Suprapubic skin (tissue), 4 donors: Measurements from ENCODE around the gene CCDC106.

Source experiments
- EP300 ChIP-seq: sonication (generic); formaldehyde crosslinking; IDR thresholded peaks from one replicate; pipeline ENCODE4 v1.6.1; 2017; ENCODE audit warnings: antibody characterized with exemption
- POLR2A ChIP-seq, 2 donors: fragments of 450-650 bp; IDR thresholded peaks; one replicate each; pipeline ENCODE4 v1.6.1; 2017; ENCODE audit warnings: antibody characterized with exemption in 2 of 2, mild to moderate bottlenecking in 2 of 2, moderate library complexity in 2 of 2
- POLR2AphosphoS5 ChIP-seq, 3 donors: sonication (generic); formaldehyde crosslinking; IDR thresholded peaks; one replicate each; pipeline ENCODE4 v1.6.1; 2017; ENCODE audit warnings: antibody characterized with exemption in 3 of 3
- TF ChIP-seq, protein P1 (sequence below), 2 donors: fragments of 200-600 bp in 1 of 2; fragments of 450-650 bp in 1 of 2; sonication (generic) in 1 of 2; IDR thresholded peaks; one replicate each; pipeline ENCODE4 v1.5.1; 2016 to 2019; ENCODE audit warnings: antibody characterized with exemption in 2 of 2, mild to moderate bottlenecking in 1 of 2, moderate library complexity in 1 of 2

DNA sequence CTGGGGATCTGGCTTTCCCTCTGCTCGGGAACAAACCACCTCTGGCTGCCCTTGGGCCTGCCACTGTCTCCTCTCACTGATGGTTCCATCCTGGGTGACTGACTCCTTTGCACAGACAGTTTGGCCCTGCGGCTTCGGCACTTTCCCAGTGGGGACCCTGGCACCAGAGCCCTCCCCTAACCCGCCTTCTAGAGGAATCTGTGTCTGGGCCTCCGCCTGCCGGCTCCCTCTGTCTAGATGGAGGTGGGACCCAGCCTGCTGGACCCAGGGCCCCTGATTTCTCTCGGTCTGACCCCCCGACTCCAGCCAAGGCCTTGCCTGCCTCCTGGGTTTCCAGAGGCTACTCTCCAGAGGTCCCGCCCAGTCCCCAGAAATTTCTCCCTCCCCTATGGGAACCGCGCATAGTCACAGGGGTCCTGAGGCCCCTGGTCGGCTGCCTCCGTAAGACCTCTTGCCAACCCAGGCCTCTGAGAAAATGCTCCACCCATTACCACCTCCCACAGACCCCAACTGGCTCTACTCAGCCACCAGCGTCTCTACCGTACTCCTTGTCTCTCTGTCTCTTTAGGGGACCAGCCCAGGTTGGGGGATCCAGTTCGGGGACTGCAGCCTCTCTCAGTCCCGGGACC lies 2.7 kb downstream of the CCDC106 start:
- TF ChIP-seq, protein P1, sequence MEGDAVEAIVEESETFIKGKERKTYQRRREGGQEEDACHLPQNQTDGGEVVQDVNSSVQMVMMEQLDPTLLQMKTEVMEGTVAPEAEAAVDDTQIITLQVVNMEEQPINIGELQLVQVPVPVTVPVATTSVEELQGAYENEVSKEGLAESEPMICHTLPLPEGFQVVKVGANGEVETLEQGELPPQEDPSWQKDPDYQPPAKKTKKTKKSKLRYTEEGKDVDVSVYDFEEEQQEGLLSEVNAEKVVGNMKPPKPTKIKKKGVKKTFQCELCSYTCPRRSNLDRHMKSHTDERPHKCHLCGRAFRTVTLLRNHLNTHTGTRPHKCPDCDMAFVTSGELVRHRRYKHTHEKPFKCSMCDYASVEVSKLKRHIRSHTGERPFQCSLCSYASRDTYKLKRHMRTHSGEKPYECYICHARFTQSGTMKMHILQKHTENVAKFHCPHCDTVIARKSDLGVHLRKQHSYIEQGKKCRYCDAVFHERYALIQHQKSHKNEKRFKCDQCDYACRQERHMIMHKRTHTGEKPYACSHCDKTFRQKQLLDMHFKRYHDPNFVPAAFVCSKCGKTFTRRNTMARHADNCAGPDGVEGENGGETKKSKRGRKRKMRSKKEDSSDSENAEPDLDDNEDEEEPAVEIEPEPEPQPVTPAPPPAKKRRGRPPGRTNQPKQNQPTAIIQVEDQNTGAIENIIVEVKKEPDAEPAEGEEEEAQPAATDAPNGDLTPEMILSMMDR (IDR thresholded peaks at IDR 0.05), result no peak
- TF ChIP-seq POLR2A (IDR thresholded peaks at IDR 0.05) (no peak), EP300 (no peak), POLR2AphosphoS5 (IDR thresholded peaks at IDR 0.05) (no peak)
